ENCODE results near the gene MMP14.

- no peak for TF ChIP-seq CTCF (IDR thresholded peaks at IDR 0.05; ENCODE audit: low read depth, low read length)
- no peak for TF ChIP-seq POLR2A (IDR thresholded peaks at IDR 0.05; ENCODE audit: extremely low read depth, insufficient read length)
These were observed 21.3 kb upstream of the MMP14 start, which contains the start of gene SLC7A7 for GRCh38 chr14:22814941-22815713.

Measured in NB4 (cell line).